Left lung (tissue), 10 donors: ENCODE data around the gene TBC1D19. TPM values are rescaled to one million over a fixed set of nuclear protein-coding genes. Genes with fewer than 3 reads are reported as not detected.

Source experiments
- ATAC-seq: fragments of 200-7000 bp; cut with Tn5 transposase; one replicate; pipeline ENCODE4 v1.9.1; 2020; ENCODE audit warnings: moderate library complexity
- DNase-seq, 4 donors: peaks; one replicate each; pipeline ENCODE4 v3.0.0-alpha.2; 2013 to 2020
- H3K27ac ChIP-seq, 2 donors: fragments of 200-600 bp; sonication (generic) in 1 of 2; one replicate each; pipeline versions ENCODE4 v1.5.0 to v1.8.0; 2020 to 2021
- H3K27me3 ChIP-seq, 2 donors: fragments of 200-600 bp; sonication (generic) in 1 of 2; one replicate each; pipeline versions ENCODE4 v1.5.0 to v1.8.0; 2020 to 2021
- H3K36me3 ChIP-seq, 2 donors: fragments of 200-600 bp; sonication (generic) in 1 of 2; one replicate each; pipeline versions ENCODE4 v1.5.0 to v1.8.0; 2020 to 2021
- H3K4me1 ChIP-seq, 2 donors: fragments of 200-600 bp; one replicate each; pipeline ENCODE4 v1.8.0; 2021
- H3K4me3 ChIP-seq, 2 donors: fragments of 200-600 bp; sonication (generic) in 1 of 2; one replicate each; pipeline versions ENCODE4 v1.5.0 to v1.8.0; 2020 to 2021; ENCODE audit warnings: mild to moderate bottlenecking in 1 of 2
- H3K9me3 ChIP-seq, 2 donors: fragments of 200-600 bp; sonication (generic) in 1 of 2; one replicate each; pipeline versions ENCODE4 v1.5.0 to v1.8.0; 2020 to 2021
- CTCF ChIP-seq, 2 donors: fragments of 200-600 bp; sonication (generic) in 1 of 2; IDR thresholded peaks; one replicate each; pipeline versions ENCODE4 v1.5.0 to v1.8.0; 2021; ENCODE audit warnings: antibody characterized with exemption in 2 of 2
- intact Hi-C, 2 donors: fragments of 100-400 bp; cut with DNase I; formaldehyde crosslinking; loops; one replicate each; pipeline versions ENCODE4 v1.11.2 to v1.14.2; 2022
- polyA plus RNA-seq, 6 donors: library from polyadenylated mRNA; unstranded; fragments of 120-200 nt; gene quantifications; one replicate each; pipeline ENCODE4 v1.2.1, GENCODE V29; 2013; ENCODE audit not compliant: insufficient read length in 6 of 6
- total RNA-seq, 2 donors: library from RNA; stranded (reverse); fragmentation: NEBNext Ultra II Directional; extraction: Animal tissue kit (Norgen Biotek cat#: 25700); gene quantifications; one replicate each; pipeline ENCODE4 v1.2.1, GENCODE V29; 2021
- donor health status: DM: no; HTN: yes; CAD: no.
- donor health status: DM: no; HTN: no; CAD: no.

The TBC1D19 gene
- total and polyA plus RNA-seq, 8 donors, result 9.5 to 25.8 (median 17.8) TPM

GRCh38 chr4:26763648-26764047, 179.8 kb downstream of the TBC1D19 start:
- intact Hi-C loops, result no loop called here
- Histone ChIP-seq H3K27me3 (no peaks in the 10 kb centered on the region), H3K27ac (no peak overlapping the region), H3K36me3 (no peaks in the 10 kb centered on the region), H3K9me3 (no peaks in the 10 kb centered on the region), H3K4me1 (peaks cover 0 to 13% of the 10 kb centered on the region in 2 donors), H3K4me3 (no peak overlapping the region)
- DNase-seq (no peak), ATAC-seq (no peak)
- no peak for TF ChIP-seq CTCF (IDR thresholded peaks at IDR 0.05)

GRCh38 chr4:26764231-26764630, 180.3 kb downstream of the TBC1D19 start:
- intact Hi-C loops, result no loop called here

GRCh38 chr4:26765515-26765914, 181.6 kb downstream of the TBC1D19 start:
- DNase-seq, result no peak
- Histone ChIP-seq H3K9me3 (no peaks in the 10 kb centered on the region), H3K4me3 (no peak overlapping the region), H3K27ac (no peak overlapping the region), H3K4me1 (peaks cover 0 to 13% of the 10 kb centered on the region in 2 donors), H3K36me3 (no peaks in the 10 kb centered on the region), H3K27me3 (no peaks in the 10 kb centered on the region)
- intact Hi-C loops, result no loop called here
- no peak for ATAC-seq
- no peak for TF ChIP-seq CTCF (IDR thresholded peaks at IDR 0.05)

More at GRCh38 chr4:26764231-26764630, 180.3 kb downstream of the TBC1D19 start:
- no peaks in the 10 kb centered on the region for H3K36me3 ChIP-seq
- no peaks in the 10 kb centered on the region for H3K27me3 ChIP-seq
- no peak for ATAC-seq
- DNase-seq, result no peak
- peaks cover 0 to 13% of the 10 kb centered on the region in 2 donors for H3K4me1 ChIP-seq
- no peak overlapping the region for H3K27ac ChIP-seq
- no peak overlapping the region for H3K4me3 ChIP-seq
- TF ChIP-seq CTCF (IDR thresholded peaks at IDR 0.05), result no peak
- no peaks in the 10 kb centered on the region for H3K9me3 ChIP-seq

GRCh38 chr4:26766141-26766540, 182.3 kb downstream of the TBC1D19 start:
- ATAC-seq, result peak; percentile 57
- no peak for DNase-seq
- intact Hi-C loops, result no loop called here
- H3K4me1 ChIP-seq, result peaks cover 0 to 13% of the 10 kb centered on the region in 2 donors
- no peaks in the 10 kb centered on the region for H3K27me3 ChIP-seq
- no peak overlapping the region for H3K4me3 ChIP-seq
- TF ChIP-seq CTCF (IDR thresholded peaks at IDR 0.05), result no peak
- no peaks in the 10 kb centered on the region for H3K9me3 ChIP-seq
- peak overlapping the region in 1 of 2 donors; percentile 29 for H3K27ac ChIP-seq
- H3K36me3 ChIP-seq, result no peaks in the 10 kb centered on the region

GRCh38 chr4:26772096-26772873, 188.4 kb downstream of the TBC1D19 start:
- no peaks in the 10 kb centered on the region for H3K27me3 ChIP-seq
- H3K36me3 ChIP-seq, result peaks cover 0 to 8% of the 10 kb centered on the region in 2 donors
- H3K4me3 ChIP-seq, result no peak overlapping the region
- ATAC-seq (no peak), DNase-seq (no peak)
- no peak overlapping the region for H3K27ac ChIP-seq
- intact Hi-C loops, result no loop called here
- TF ChIP-seq CTCF (IDR thresholded peaks at IDR 0.05), result no peak
- H3K9me3 ChIP-seq, result peaks cover 0 to 13% of the 10 kb centered on the region in 2 donors
- no peaks in the 10 kb centered on the region for H3K4me1 ChIP-seq
